Measurements from ENCODE around the gene HMGCL.
A peak's percentile ranks its signal among the peaks of the same experiment; 100 is the strongest.

The HMGCL gene

GRCh38 chr1:23777979-23778814 is 47.0 kb downstream of the HMGCL start, which contains the start of gene PITHD1 (continued):
- TF ChIP-seq ZSCAN30 (tag by site-specific recombination; IDR thresholded peaks at IDR 0.05) (peak; percentile 46; the same call in 1 of the 2 replicates), ZNF362 (tag by site-specific recombination; IDR thresholded peaks at IDR 0.05) (no peak), ZSCAN23 (tag by site-specific recombination; IDR thresholded peaks at IDR 0.05) (no peak), ZNF169 (tag by site-specific recombination; IDR thresholded peaks at IDR 0.05) (no peak), ZNF302 (tag by site-specific recombination; IDR thresholded peaks at IDR 0.05; ENCODE audit: low read depth) (no peak), ZNF501 (tag by site-specific recombination; IDR thresholded peaks at IDR 0.05) (0 out of 2 replicates have a peak, but pooled peaks have one; percentile 39), HOXC10 (CRISPR knock-in tag; IDR thresholded peaks at IDR 0.05) (0 out of 2 replicates have a peak, but pooled peaks have one; percentile 75), ZNF366 (tag by site-specific recombination; conservative IDR thresholded peaks at IDR 0.05) (no peak), ZNF133 (tag by site-specific recombination; IDR thresholded peaks at IDR 0.05) (no peak), BCL11B (tag by site-specific recombination; IDR thresholded peaks at IDR 0.05; ENCODE audit: low read depth) (no peak), ZNF10 (tag by site-specific recombination; IDR thresholded peaks at IDR 0.05) (no peak), ZNF214 (tag by site-specific recombination; IDR thresholded peaks at IDR 0.05; ENCODE audit: borderline replicate concordance) (no peak), ZNF580 (tag by site-specific recombination; IDR thresholded peaks at IDR 0.05) (0 out of 2 replicates have a peak, but pooled peaks have one; percentile 43), ZNF768 (tag by site-specific recombination; IDR thresholded peaks at IDR 0.05) (no peak), SP3 (tag by site-specific recombination; IDR thresholded peaks at IDR 0.05) (no peak), ZEB2 (tag by site-specific recombination; IDR thresholded peaks at IDR 0.05) (no peak), REST (tag by site-specific recombination; IDR thresholded peaks at IDR 0.05) (no peak), HOXA7 (CRISPR knock-in tag; IDR thresholded peaks at IDR 0.05; ENCODE audit: borderline replicate concordance) (no peak), ZNF785 (tag by site-specific recombination; IDR thresholded peaks at IDR 0.05) (no peak), ZNF341 (tag by site-specific recombination; IDR thresholded peaks at IDR 0.05; ENCODE audit: low read depth) (peak; percentile 42; the same call in 1 of the 2 replicates), REPIN1 (tag by site-specific recombination; IDR thresholded peaks at IDR 0.05; ENCODE audit: low read depth) (no peak), ZNF692 (tag by site-specific recombination; IDR thresholded peaks at IDR 0.05) (peak; percentile 63; the same call in 1 of the 2 replicates), ZNF148 (tag by site-specific recombination; IDR thresholded peaks at IDR 0.05; ENCODE audit: borderline replicate concordance) (no peak), ZNF571 (tag by site-specific recombination; IDR thresholded peaks at IDR 0.05) (no peak), ZFP3 (tag by site-specific recombination; IDR thresholded peaks at IDR 0.05; ENCODE audit: low read depth) (no peak), KLF7 (tag by site-specific recombination; IDR thresholded peaks at IDR 0.05; ENCODE audit: borderline replicate concordance) (no peak), ZNF350 (tag by site-specific recombination; IDR thresholded peaks at IDR 0.05) (no peak)

All from HEK293 (cell line).